ENCODE measurements around the gene PDE6B. TPM values are rescaled to one million over a fixed set of nuclear protein-coding genes. Genes with fewer than 3 reads are reported as not detected.

The PDE6B gene
- total RNA-seq, 1 experiment from 2014 or later, result 10.8 TPM

DNA sequence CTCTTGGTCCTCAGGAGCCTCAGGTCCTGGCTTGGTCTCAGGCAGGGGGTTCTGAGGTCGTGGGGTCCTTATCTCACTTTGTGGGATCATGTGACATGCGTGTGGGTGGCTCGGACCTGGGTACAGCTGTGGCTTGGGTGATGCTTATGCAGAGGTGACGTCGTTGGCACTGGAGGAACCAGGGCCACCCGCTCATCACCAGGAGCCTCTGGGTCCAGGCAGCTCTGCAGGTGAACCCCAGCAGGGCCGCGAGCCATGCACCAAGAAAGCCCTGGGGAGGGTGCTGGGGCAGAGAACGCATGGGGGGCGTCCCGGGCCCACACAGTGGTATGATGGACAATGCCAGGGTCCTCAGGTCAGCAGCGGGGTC lies 40.0 kb downstream of the PDE6B start:
- Histone ChIP-seq H3K9ac (ENCODE audit: extremely low read depth, insufficient read length, low read length) (no peak overlapping the region), H3K27ac (ENCODE audit: insufficient read length, low read depth, low read length) (no peak overlapping the region), H4K91ac (ENCODE audit: insufficient read length, low read depth, low read length) (no peak overlapping the region), H2AFZ (ENCODE audit: low read length) (no peak overlapping the region), H3K18ac (ENCODE audit: insufficient read length, low read depth, low read length) (no peak overlapping the region), H2BK12ac (ENCODE audit: insufficient read length, low read depth, low read length) (no peak overlapping the region), H3K23me2 (ENCODE audit: insufficient read length, low read depth, low read length, poor library complexity, severe bottlenecking) (peaks cover 2% of the 10 kb centered on the region), H3K56ac (ENCODE audit: insufficient read length, low read depth, low read length) (no peak overlapping the region), H2BK20ac (ENCODE audit: low read depth, low read length, poor library complexity, severe bottlenecking) (no peak overlapping the region), H3K14ac (ENCODE audit: insufficient read depth, low read length) (no peak overlapping the region), H2BK5ac (ENCODE audit: insufficient read length, low read length) (no peak overlapping the region), H4K20me1 (ENCODE audit: control insufficient read depth, insufficient read depth, insufficient read length) (no peaks in the 10 kb centered on the region), H3K4ac (ENCODE audit: low read depth, low read length) (no peak overlapping the region), H3K23ac (ENCODE audit: insufficient read length, low read depth, low read length) (no peak overlapping the region), H3K79me1 (ENCODE audit: insufficient read depth, low read depth, low read length, poor library complexity, severe bottlenecking) (no peaks in the 10 kb centered on the region), H4K5ac (ENCODE audit: insufficient read length, low read depth, low read length) (no peak overlapping the region), H2BK15ac (ENCODE audit: low read depth, low read length) (0 out of 2 replicates have a peak overlapping the region, but pooled peaks have one; percentile 54), H3K4me1 (ENCODE audit: insufficient read depth, low read length) (no peaks in the 10 kb centered on the region), H2BK120ac (ENCODE audit: low read depth, low read length, poor library complexity, severe bottlenecking) (no peak overlapping the region), H3T11ph (ENCODE audit: low read length) (no peak overlapping the region), H3K79me2 (ENCODE audit: insufficient read depth, low read length) (no peaks in the 10 kb centered on the region), H3K4me2 (ENCODE audit: insufficient read depth, insufficient read length, low read length) (no peak overlapping the region), H3K27me3 (ENCODE audit: insufficient read depth, low read length) (no peaks in the 10 kb centered on the region), H2AK5ac (ENCODE audit: insufficient read length, low read length) (no peak overlapping the region), H4K8ac (replicated peaks; ENCODE audit: insufficient read length, low read depth, low read length) (no peak overlapping the region), H3K9me3 (ENCODE audit: control insufficient read depth, low read depth, low read length) (no peaks in the 10 kb centered on the region)
- Mint-ChIP-seq H3K27ac (no peak overlapping the region; a peak in 1 of 7 replicates), H3K4me3 (no peak overlapping the region), H3K4me1 (peaks cover 0 to 3% of the 10 kb centered on the region in 2 experiments; a peak in 1 of 4 replicates), H3K9me3 (no peaks in the 10 kb centered on the region), H3K27me3 (ENCODE audit: low read depth) (no peaks in the 10 kb centered on the region; the same call in 1 of the 2 replicates), H3K36me3 (ENCODE audit: insufficient read depth in 1 of 3, low read depth in 3 of 3) (peaks cover 0 to 2% (median 0%) of the 10 kb centered on the region in 3 experiments; a peak in 4 of 7 replicates)
- no CpG with 5 or more reads among the region's 12 CpGs for WGBS (ENCODE audit: extremely low coverage, insufficient read length, low lambda C conversion rate)
- TF ChIP-seq, protein P1, sequence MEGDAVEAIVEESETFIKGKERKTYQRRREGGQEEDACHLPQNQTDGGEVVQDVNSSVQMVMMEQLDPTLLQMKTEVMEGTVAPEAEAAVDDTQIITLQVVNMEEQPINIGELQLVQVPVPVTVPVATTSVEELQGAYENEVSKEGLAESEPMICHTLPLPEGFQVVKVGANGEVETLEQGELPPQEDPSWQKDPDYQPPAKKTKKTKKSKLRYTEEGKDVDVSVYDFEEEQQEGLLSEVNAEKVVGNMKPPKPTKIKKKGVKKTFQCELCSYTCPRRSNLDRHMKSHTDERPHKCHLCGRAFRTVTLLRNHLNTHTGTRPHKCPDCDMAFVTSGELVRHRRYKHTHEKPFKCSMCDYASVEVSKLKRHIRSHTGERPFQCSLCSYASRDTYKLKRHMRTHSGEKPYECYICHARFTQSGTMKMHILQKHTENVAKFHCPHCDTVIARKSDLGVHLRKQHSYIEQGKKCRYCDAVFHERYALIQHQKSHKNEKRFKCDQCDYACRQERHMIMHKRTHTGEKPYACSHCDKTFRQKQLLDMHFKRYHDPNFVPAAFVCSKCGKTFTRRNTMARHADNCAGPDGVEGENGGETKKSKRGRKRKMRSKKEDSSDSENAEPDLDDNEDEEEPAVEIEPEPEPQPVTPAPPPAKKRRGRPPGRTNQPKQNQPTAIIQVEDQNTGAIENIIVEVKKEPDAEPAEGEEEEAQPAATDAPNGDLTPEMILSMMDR (conservative IDR thresholded peaks at IDR 0.05), result no peak
- DNase-seq, result peak; percentile 16

Measured in H9 (cell line).